GM06990 (cell line): Measurements from ENCODE around the gene KCNQ2.

Experiments used
- DNase-seq: peaks from one replicate; pipeline ENCODE4 v3.0.0-alpha.2; 2011; ENCODE audit not compliant: insufficient read length; ENCODE audit errors: extremely low read depth
- H3K27me3 ChIP-seq: replicated peaks from 2 replicates; pipeline ENCODE4 v1.6.0; 2011; ENCODE audit warnings: low read length; ENCODE audit not compliant: control insufficient read depth, insufficient read depth
- H3K36me3 ChIP-seq: 2 replicates; pipeline ENCODE4 v1.5.1; 2011; ENCODE audit warnings: low read length; ENCODE audit not compliant: control insufficient read depth, insufficient read depth
- H3K4me3 ChIP-seq: replicated peaks from 2 replicates; pipeline ENCODE4 v1.5.1; 2011; ENCODE audit warnings: low read depth, mild to moderate bottlenecking, control low read depth, low read length
- CTCF ChIP-seq: IDR thresholded peaks from 2 replicates; pipeline ENCODE4 v1.5.1; 2011; ENCODE audit warnings: low read length, control low read depth, mild to moderate bottlenecking, inconsistent platforms; ENCODE audit not compliant: insufficient read depth, poor library complexity, severe bottlenecking

Gene KCNQ2

GRCh38 chr20:63405102-63405730 lies 67.2 kb downstream of the KCNQ2 start:
- TF ChIP-seq CTCF = no peak
- no peaks in the 10 kb centered on the region for H3K27me3 ChIP-seq
- no peak for DNase-seq
- H3K36me3 ChIP-seq = no peaks in the 10 kb centered on the region
- H3K4me3 ChIP-seq = no peak overlapping the region

- Histone ChIP-seq H3K36me3 (no peaks in the 10 kb centered on the region), H3K27me3 (no peaks in the 10 kb centered on the region), H3K4me3 (no peak overlapping the region)
- no peak for DNase-seq
- TF ChIP-seq CTCF = no peak
Measured at GRCh38 chr20:63404129-63405085, 68.0 kb downstream of the KCNQ2 start.

- Histone ChIP-seq H3K4me3 (no peak overlapping the region), H3K36me3 (no peaks in the 10 kb centered on the region), H3K27me3 (no peaks in the 10 kb centered on the region)
- TF ChIP-seq CTCF = no peak
- DNase-seq = no peak
Measured at GRCh38 chr20:63403403-63404105, 68.9 kb downstream of the KCNQ2 start.

GRCh38 chr20:63402860-63403220 lies 69.6 kb downstream of the KCNQ2 start:
- no peak for TF ChIP-seq CTCF
- no peaks in the 10 kb centered on the region for H3K36me3 ChIP-seq
- no peaks in the 10 kb centered on the region; the same call in 1 of the 2 replicates for H3K27me3 ChIP-seq
- no peak overlapping the region for H3K4me3 ChIP-seq
- DNase-seq = no peak

GRCh38 chr20:63402181-63402859 lies 70.1 kb downstream of the KCNQ2 start:
- no peak for DNase-seq
- H3K27me3 ChIP-seq = no peaks in the 10 kb centered on the region; the same call in 1 of the 2 replicates
- H3K36me3 ChIP-seq = no peaks in the 10 kb centered on the region
- TF ChIP-seq CTCF = no peak
- H3K4me3 ChIP-seq = no peak overlapping the region
